Neural cell (in vitro differentiated cells): ENCODE results near the gene CHRNA4. TPM values are rescaled to one million over a fixed set of nuclear protein-coding genes. Genes with fewer than 3 reads are reported as not detected.

ENCODE experiments used
- H2AFZ ChIP-seq: fragments of 200-600, 300-800 bp; sonication (generic), shearing (Covaris generic); 2 replicates; pipeline ENCODE4 v1.6.0; 2014; ENCODE audit warnings: low read depth, mild to moderate bottlenecking, antibody characterized with exemption, low read length, moderate library complexity
- H3F3A ChIP-seq: fragments of 200-600 bp; shearing (Covaris generic); 2 replicates; pipeline ENCODE4 v1.6.1; 2016; ENCODE audit warnings: mild to moderate bottlenecking, moderate library complexity, mixed read lengths, antibody characterized with exemption, low read length; ENCODE audit not compliant: insufficient read depth, poor library complexity, severe bottlenecking
- H3K27ac ChIP-seq: fragments of 200-600, 300-800 bp; sonication (generic), shearing (Covaris generic); 2 replicates; pipeline ENCODE4 v1.5.1; 2014; ENCODE audit warnings: mild to moderate bottlenecking, low read length, moderate library complexity
- H3K27me3 ChIP-seq: fragments of 300-800, 200-600 bp; sonication (generic), shearing (Covaris generic); 2 replicates; pipeline ENCODE4 v1.6.0; 2014; ENCODE audit warnings: mild to moderate bottlenecking, low read depth, low read length, moderate library complexity; ENCODE audit not compliant: insufficient read depth
- H3K36me3 ChIP-seq: fragments of 300-800, 200-600 bp; sonication (generic), shearing (Covaris generic); 2 replicates; pipeline ENCODE4 v1.5.1; 2014; ENCODE audit warnings: mild to moderate bottlenecking, antibody characterized with exemption, low read length, moderate library complexity; ENCODE audit not compliant: insufficient read depth
- H3K4me2 ChIP-seq: fragments of 300-800, 200-600 bp; sonication (generic), shearing (Covaris generic); 2 replicates; pipeline ENCODE4 v1.6.0; 2014; ENCODE audit warnings: mild to moderate bottlenecking, low read length
- H3K4me3 ChIP-seq: fragments of 300-800, 200-600 bp; sonication (generic), shearing (Covaris generic); 2 replicates; pipeline ENCODE4 v1.5.1; 2014; ENCODE audit warnings: mild to moderate bottlenecking, low read length, moderate library complexity
- H3K79me2 ChIP-seq: fragments of 200-600 bp; shearing (Covaris generic); replicated peaks from 2 replicates; pipeline ENCODE4 v1.6.0; 2014; ENCODE audit warnings: mild to moderate bottlenecking, low read length, moderate library complexity; ENCODE audit not compliant: insufficient read depth
- H3K9ac ChIP-seq: fragments of 300-800, 200-600 bp; sonication (generic), shearing (Covaris generic); 2 replicates; pipeline ENCODE4 v1.6.1; 2016; ENCODE audit warnings: mild to moderate bottlenecking, low read length, mixed read lengths
- H3K9me2 ChIP-seq: fragments of 200-600 bp; shearing (Covaris generic); 2 replicates; pipeline ENCODE4 v1.6.1; 2016; ENCODE audit warnings: mild to moderate bottlenecking, low read length, mixed read lengths; ENCODE audit not compliant: insufficient read depth
- H3K9me3 ChIP-seq: fragments of 200-600, 300-800 bp; sonication (generic), shearing (Covaris generic); 2 replicates; pipeline ENCODE4 v1.6.1; 2016; ENCODE audit warnings: mild to moderate bottlenecking, mixed run types, low read length, moderate library complexity, mixed read lengths
- H4K20me1 ChIP-seq: fragments of 200-600 bp; shearing (Covaris generic); 2 replicates; pipeline ENCODE4 v1.6.1; 2016; ENCODE audit warnings: mild to moderate bottlenecking, mixed run types; ENCODE audit not compliant: insufficient read depth
- CTCF ChIP-seq: fragments of 450-650 bp; IDR thresholded peaks from 2 replicates; pipeline ENCODE4 v1.5.1; 2014; ENCODE audit warnings: antibody characterized with exemption, mild to moderate bottlenecking, moderate library complexity; ENCODE audit not compliant: poor library complexity, severe bottlenecking
- EP300 ChIP-seq: fragments of 450-650 bp; conservative IDR thresholded peaks from 2 replicates; pipeline ENCODE4 v1.6.1; 2014; ENCODE audit warnings: antibody characterized with exemption, mild to moderate bottlenecking, moderate library complexity; ENCODE audit not compliant: poor library complexity, severe bottlenecking
- EZH2 ChIP-seq: fragments of 200-600, 300-800 bp; shearing (Covaris generic), sonication (generic); IDR thresholded peaks from 2 replicates; pipeline ENCODE4 v1.6.1; 2014; ENCODE audit warnings: antibody characterized with exemption, low read length, borderline replicate concordance, mild to moderate bottlenecking; ENCODE audit not compliant: insufficient read depth, poor library complexity, severe bottlenecking
- MXI1 ChIP-seq: fragments of 450-650 bp; conservative IDR thresholded peaks from 2 replicates; pipeline ENCODE4 v1.6.1; 2014; ENCODE audit warnings: antibody characterized with exemption, mild to moderate bottlenecking; ENCODE audit not compliant: poor library complexity, severe bottlenecking
- POLR2AphosphoS5 ChIP-seq: IDR thresholded peaks from 2 replicates; pipeline ENCODE4 v1.6.1; 2012
- RAD21 ChIP-seq: fragments of 450-650 bp; conservative IDR thresholded peaks from 2 replicates; pipeline ENCODE4 v1.6.1; 2014; ENCODE audit warnings: antibody characterized with exemption, mild to moderate bottlenecking, moderate library complexity
- REST ChIP-seq: IDR thresholded peaks from 2 replicates; pipeline ENCODE4 v1.6.1; 2012; ENCODE audit warnings: borderline replicate concordance
- SMC3 ChIP-seq: fragments of 450-650 bp; conservative IDR thresholded peaks from 2 replicates; pipeline ENCODE4 v1.6.1; 2014; ENCODE audit warnings: antibody characterized with exemption, mild to moderate bottlenecking, moderate library complexity; ENCODE audit not compliant: poor library complexity
- TAF1 ChIP-seq: IDR thresholded peaks from 2 replicates; pipeline ENCODE4 v1.6.1; 2012; ENCODE audit warnings: low read depth
- polyA plus RNA-seq: library from polyadenylated mRNA; depleted of rRNA; stranded (reverse); fragments of >200 nt; gene quantifications from 2 replicates; pipeline ENCODE4 v1.2.3, GENCODE V29; 2014

The CHRNA4 gene
- polyA plus RNA-seq, 1 donor from 2014 or later, result 6.8 TPM

GRCh38 chr20:63328026-63328700 lies 33.0 kb downstream of the CHRNA4 start:
- Histone ChIP-seq H3K4me2 (no peak overlapping the region), H3K27me3 (no peaks in the 10 kb centered on the region), H3K9me2 (no peaks in the 10 kb centered on the region), H3K4me3 (no peak overlapping the region), H3K36me3 (no peaks in the 10 kb centered on the region), H4K20me1 (no peaks in the 10 kb centered on the region), H3K27ac (no peak overlapping the region), H3K9ac (no peak overlapping the region), H3F3A (no peaks in the 10 kb centered on the region), H3K9me3 (no peaks in the 10 kb centered on the region), H3K79me2 (no peaks in the 10 kb centered on the region), H2AFZ (no peak overlapping the region)
- TF ChIP-seq RAD21 (no peak), EP300 (no peak), REST (no peak), CTCF (no peak), SMC3 (no peak), TAF1 (no peak), EZH2 (no peak), POLR2AphosphoS5 (no peak), MXI1 (no peak)

GRCh38 chr20:63327231-63327745 lies 33.9 kb downstream of the CHRNA4 start:
- TF ChIP-seq SMC3 (no peak), REST (no peak), RAD21 (no peak), TAF1 (no peak), MXI1 (no peak), EZH2 (no peak), CTCF (no peak), POLR2AphosphoS5 (no peak)
- Histone ChIP-seq H3K27me3 (no peaks in the 10 kb centered on the region), H3K4me2 (no peak overlapping the region), H2AFZ (no peak overlapping the region), H3K9me2 (no peaks in the 10 kb centered on the region), H3K36me3 (no peaks in the 10 kb centered on the region), H3K79me2 (no peaks in the 10 kb centered on the region), H3K9me3 (no peaks in the 10 kb centered on the region), H4K20me1 (no peaks in the 10 kb centered on the region), H3K4me3 (no peak overlapping the region), H3K27ac (no peak overlapping the region), H3K9ac (no peak overlapping the region), H3F3A (no peaks in the 10 kb centered on the region)
